HepG2 (cell line): ENCODE measurements around the gene POU5F1. TPM values are rescaled to one million over a fixed set of nuclear protein-coding genes. Genes with fewer than 3 reads are reported as not detected.
A peak's percentile ranks its signal among the peaks of the same experiment; 100 is the strongest.

Experiments
- ATAC-seq: fragments of 200-7000 bp; cut with Tn5 transposase; 3 replicates; pipeline ENCODE4 v1.9.1; 2020; ENCODE audit warnings: mild to moderate bottlenecking, moderate library complexity
- BruUV-seq: library from RNA; stranded (reverse); fragments of 400-500 nt; replicated peaks from 2 replicates; lab custom pipeline; 2021; lab: Mats Ljungman, UMichigan
- CTCF ChIA-PET: fragments of 300-600 bp; formaldehyde crosslinking; extraction: SDS; loops from one replicate; lab custom pipeline; 2021; ENCODE audit warnings: low total read pairs, inconsistent platforms, low intra/inter-chr PET ratio; lab: Yijun Ruan, JAX
- POLR2A ChIA-PET: fragments of 350-600 bp; sonication (Branson Sonifier 250); formaldehyde crosslinking; loops from one replicate; lab custom pipeline; 2020; ENCODE audit warnings: antibody characterized with exemption, inconsistent platforms; lab: Yijun Ruan, JAX
- DNase-seq: peaks from one replicate; pipeline ENCODE4 v3.0.0-alpha.2; 2015; ENCODE audit warnings: low spot score
- FAIRE-seq: peaks from 3 replicates; lab custom pipeline; 2011; peaks lifted over from hg19 to GRCh38; lab: Jason Lieb, UNC
- H2AFZ ChIP-seq: one replicate; pipeline ENCODE4 v1.6.1; 2011; ENCODE audit warnings: low read length, inconsistent platforms
- H3K27ac ChIP-seq: fragments of 300-600 bp; 3 replicates; pipeline ENCODE4 v1.8.0; 2011; ENCODE audit warnings: mixed run types, mild to moderate bottlenecking, mixed read lengths, low read length, inconsistent platforms; ENCODE audit not compliant: insufficient read depth; ENCODE audit errors: extremely low read length
- H3K27me3 ChIP-seq, 2 experiments: fragments of 200-600 bp in 1 of 2; 2 replicates in 1 of 2; 3 replicates in 1 of 2; pipeline versions ENCODE4 v1.6.0 to v1.8.0; 2011; ENCODE audit warnings: low read length in 2 of 2, mild to moderate bottlenecking in 2 of 2, moderate library complexity in 2 of 2, inconsistent platforms in 1 of 2; ENCODE audit not compliant: insufficient read depth in 2 of 2, control insufficient read depth in 1 of 2
- H3K36me3 ChIP-seq, 2 experiments: fragments of 200-600 bp in 1 of 2; replicated peaks in 1 of 2; 2 replicates in 1 of 2; 3 replicates in 1 of 2; pipeline versions ENCODE4 v1.5.1 to v1.8.0; 2011; ENCODE audit warnings: low read length in 2 of 2, inconsistent platforms in 1 of 2; ENCODE audit not compliant: insufficient read depth in 2 of 2, control insufficient read depth in 1 of 2
- H3K4me1 ChIP-seq: 2 replicates; pipeline ENCODE4 v1.5.1; 2012; ENCODE audit warnings: low read length, inconsistent platforms; ENCODE audit not compliant: insufficient read depth
- H3K4me2 ChIP-seq: 2 replicates; pipeline ENCODE4 v1.6.0; 2011; ENCODE audit warnings: low read depth, low read length, inconsistent platforms
- H3K4me3 ChIP-seq, 3 experiments: fragments of 200-600 bp in 1 of 3; sonication (generic), shearing (Covaris generic) in 1 of 3; replicated peaks in 1 of 3; 2 replicates each; pipeline ENCODE4 v1.5.1; 2011 to 2016; ENCODE audit warnings: low read length in 3 of 3, inconsistent platforms in 2 of 3, low read depth in 2 of 3, mild to moderate bottlenecking in 2 of 3, control low read depth in 1 of 3, mixed read lengths in 1 of 3; ENCODE audit not compliant: insufficient read depth in 1 of 3
- H3K79me2 ChIP-seq: one replicate; pipeline ENCODE4 v1.6.1; 2011; ENCODE audit warnings: low read length, inconsistent platforms; ENCODE audit not compliant: insufficient read depth
- H3K9ac ChIP-seq: 2 replicates; pipeline ENCODE4 v1.6.0; 2011; ENCODE audit warnings: mild to moderate bottlenecking, low read depth, low read length, inconsistent platforms; ENCODE audit not compliant: insufficient read depth
- H3K9me3 ChIP-seq: 2 replicates; pipeline ENCODE4 v1.5.1; 2012; ENCODE audit warnings: mild to moderate bottlenecking, low read length
- H4K20me1 ChIP-seq: 2 replicates; pipeline ENCODE4 v1.6.0; 2011; ENCODE audit warnings: inconsistent platforms, mild to moderate bottlenecking, low read length, moderate library complexity; ENCODE audit not compliant: insufficient read depth
- NFE2 ChIP-seq: sonication (generic); formaldehyde crosslinking; IDR thresholded peaks from 2 replicates; pipeline ENCODE4 v1.4.0; 2020; ENCODE audit warnings: missing genetic modification reagents
- U2AF2 ChIP-seq: fragments of 200-400 bp; formaldehyde crosslinking; IDR thresholded peaks from 2 replicates; pipeline ENCODE4 v1.6.1; 2017; ENCODE audit warnings: low read depth, mild to moderate bottlenecking, low read length
- ZNF564 ChIP-seq: sonication (generic); formaldehyde crosslinking; IDR thresholded peaks from 2 replicates; pipeline ENCODE4 v1.8.1; 2023; ENCODE audit warnings: mild to moderate bottlenecking, missing genetic modification reagents
- ZNF749 ChIP-seq: sonication (generic); formaldehyde crosslinking; IDR thresholded peaks from 2 replicates; pipeline ENCODE4 v1.8.0; 2022; ENCODE audit warnings: mild to moderate bottlenecking, missing genetic modification reagents, moderate library complexity, borderline replicate concordance
- WGBS: methylation state at CpG from one replicate; pipeline ENCODE4 v1.1.6; 2017; ENCODE audit warnings: low lambda C conversion rate; 5-methylcytosine and 5-hydroxymethylcytosine counted together
- in situ Hi-C: cut with HindIII; loops from 2 replicates; pipeline ENCODE4 v1.10.0; 2017; ENCODE audit warnings: low pct_unique_long_range_greater_than_20kb; ENCODE audit not compliant: extremely low pct_ligation_motif_present
- intact Hi-C: fragments of 100-400 bp; cut with micrococcal nuclease; formaldehyde crosslinking; loops from one replicate; pipeline ENCODE4 v1.10.0; 2022; ENCODE audit not compliant: unreplicated experiment
- polyA plus RNA-seq, 8 experiments: library from polyadenylated mRNA; depleted of rRNA in 3 of 8; stranded (reverse) in 7 of 8; unstranded in 1 of 8; fragments of >200 nt; fragmentation: Illumina TruSeq in 4 of 8; extraction: Trizol in 4 of 8; gene quantifications; 2 replicates each; pipeline versions ENCODE4 v1.2.1 to v1.2.3, GENCODE V29; 2011 to 2016; ENCODE audit warnings: low read depth in 4 of 8, missing spikeins in 1 of 8, mixed read lengths in 1 of 8; ENCODE audit not compliant: insufficient read depth in 1 of 8
- total RNA-seq, 5 experiments: library from RNA; depleted of rRNA; stranded (reverse); fragments of >200 nt; fragmentation: Illumina TruSeq; extraction: Trizol; gene quantifications; 2 replicates each; pipeline ENCODE4 v1.2.3, GENCODE V29; 2016; ENCODE audit warnings: low read depth in 1 of 5

Gene POU5F1
- total and polyA plus RNA-seq, 2 of the 13 experiments (the other 11 are each of a cell fraction or from before 2014, with no cell fraction given): 2.5 to 7.2 TPM

DNA sequence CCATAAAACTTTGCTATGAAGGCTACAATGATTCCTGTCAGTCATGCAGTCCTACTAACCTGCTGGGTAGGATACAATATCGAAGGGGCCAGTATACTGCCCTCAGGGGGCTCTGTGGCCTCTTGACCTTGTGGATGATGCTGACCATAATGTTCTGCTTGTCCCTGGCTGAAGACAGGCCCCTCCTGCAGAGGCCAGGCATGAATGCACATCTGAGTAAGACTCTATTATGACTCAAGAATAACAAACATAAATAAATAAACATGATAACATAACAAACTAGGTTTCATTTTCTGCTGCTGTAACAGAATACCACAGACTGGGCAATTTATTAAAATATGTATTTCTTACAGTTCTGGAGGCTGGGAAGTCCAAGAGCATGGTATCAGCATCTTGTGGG is 44.0 kb upstream of the POU5F1 start:
- Histone ChIP-seq H3K9ac (no peak overlapping the region), H3K4me3 (no peak overlapping the region), H3K27ac (no peak overlapping the region), H3K79me2 (no peaks in the 10 kb centered on the region), H4K20me1 (no peaks in the 10 kb centered on the region), H3K9me3 (peaks cover 6% of the 10 kb centered on the region; the same call in 1 of the 2 replicates), H3K4me2 (no peak overlapping the region), H2AFZ (no peak overlapping the region), H3K36me3 (no peaks in the 10 kb centered on the region), H3K27me3 (no peaks in the 10 kb centered on the region; a peak in 2 of 5 replicates), H3K4me1 (peaks cover 25% of the 10 kb centered on the region)
- POLR2A ChIA-PET: no interaction called here
- TF ChIP-seq ZNF564 (CRISPR knock-in tag): peak; percentile 63; the same call in 1 of the 2 replicates
- no peak for TF ChIP-seq U2AF2
- ATAC-seq (no peak), DNase-seq (no peak), FAIRE-seq (no peak)
- WGBS: 0% methylated on average over 1 of the region's 1 CpG
- intact Hi-C loops: no loop called here
- no TSS peak for BruUV-seq
- CTCF ChIA-PET: no interaction called here
- in situ Hi-C loops: no loop called here

DNA sequence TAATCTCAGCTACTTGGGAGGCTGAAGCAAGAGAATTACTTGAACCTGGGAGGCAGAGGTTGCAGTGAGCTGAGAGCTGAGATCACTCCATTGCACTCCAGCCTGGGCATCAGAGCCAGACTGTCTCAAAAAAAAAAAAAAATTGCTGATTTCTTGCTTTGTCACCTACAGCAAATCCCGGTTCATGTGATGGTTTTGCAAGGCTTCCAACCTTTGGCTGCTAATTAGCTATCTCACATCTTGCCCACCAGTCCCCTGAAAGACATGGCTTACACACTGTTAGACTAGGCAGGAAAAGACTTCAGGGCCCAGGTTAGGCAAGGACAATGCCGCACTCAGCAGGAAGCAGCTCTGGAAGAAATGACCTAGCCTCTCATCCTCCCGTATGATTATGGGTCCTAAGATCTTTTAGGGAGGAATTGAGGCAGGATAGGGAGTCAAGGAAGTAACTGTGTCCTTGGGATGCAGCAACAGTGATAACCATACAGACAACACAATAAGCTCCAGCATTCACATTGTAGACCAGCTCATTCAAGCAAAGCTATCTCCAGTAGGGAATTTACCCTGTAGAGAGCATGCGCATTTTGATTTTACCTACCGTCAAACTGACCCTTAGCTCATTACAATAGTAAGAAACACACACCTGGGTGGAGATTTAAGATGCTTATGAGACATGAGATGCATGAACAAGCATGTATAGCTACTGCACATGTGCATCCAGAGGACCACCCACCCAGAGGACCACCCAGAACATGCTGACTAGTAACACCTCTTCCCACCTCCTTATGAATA is 40.5 kb upstream of the POU5F1 start:
- ATAC-seq: no peak
- in situ Hi-C loops (no loop called here), intact Hi-C loops (no loop called here)
- CTCF ChIA-PET: no interaction called here
- H3K4me2 ChIP-seq: no peak overlapping the region
- no peak overlapping the region for H3K27ac ChIP-seq
- no peaks in the 10 kb centered on the region for H3K9me3 ChIP-seq
- H3K27me3 ChIP-seq: no peaks in the 10 kb centered on the region
- 91% methylated on average over 5 of the region's 5 CpGs for WGBS
- no TSS peak for BruUV-seq
- H3K4me1 ChIP-seq: peaks cover 46% of the 10 kb centered on the region
- TF ChIP-seq ZNF749 (CRISPR knock-in tag) (0 out of 2 replicates have a peak, but pooled peaks have one; percentile 32), NFE2 (CRISPR knock-in tag) (no peak)
- FAIRE-seq: no peak
- POLR2A ChIA-PET: interaction anchor here (1.5 kb wide), 1 partner anchor 156 kb away, joined by 3 read pairs; no protein-coding TSS in a partner anchor
- no peaks in the 10 kb centered on the region for H3K36me3 ChIP-seq
- no peaks in the 10 kb centered on the region for H4K20me1 ChIP-seq
- no peak for DNase-seq
- H3K4me3 ChIP-seq: no peak overlapping the region
- no peak overlapping the region for H3K9ac ChIP-seq
- no peak overlapping the region for H2AFZ ChIP-seq
- no peaks in the 10 kb centered on the region for H3K79me2 ChIP-seq
